ENCODE data around the gene SSB.
"Not testable (repeated sequence)": the region's sequence is repeated elsewhere in the genome, so short reads cannot be mapped to it uniquely, and the experiment has no call there.

SSB gene

DNA sequence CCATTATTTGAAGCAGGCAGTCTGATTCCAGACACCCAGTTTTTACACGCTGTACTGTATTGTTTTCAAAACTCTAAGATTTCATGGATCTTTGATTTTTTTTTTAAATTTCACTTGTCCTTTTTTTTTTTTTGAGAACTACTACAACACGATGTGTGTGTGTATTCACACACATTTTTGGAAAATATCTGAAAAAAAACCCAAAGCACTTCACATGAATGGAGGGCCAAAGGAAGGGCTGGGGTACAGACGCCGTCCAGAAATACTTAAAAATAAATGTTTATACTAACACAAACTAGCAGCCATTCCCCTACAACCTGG is 314 bp upstream of the SSB start:
- Mint-ChIP-seq H3K27me3 (no peaks in the 10 kb centered on the region), H3K4me3 (peak overlapping the region; percentile 88 to 91), H3K27ac (peak overlapping the region; percentile 95 to 99), H3K9me3 (no peaks in the 10 kb centered on the region), H3K36me3 (ENCODE audit: insufficient read depth) (peaks cover 50% of the 10 kb centered on the region), H3K4me1 (ENCODE audit: low read depth in 2 of 2) (peaks cover 10 to 19% of the 10 kb centered on the region in 2 donors)
- ATAC-seq (replicated peaks) (no peak), DNase-seq (no peak)

DNA sequence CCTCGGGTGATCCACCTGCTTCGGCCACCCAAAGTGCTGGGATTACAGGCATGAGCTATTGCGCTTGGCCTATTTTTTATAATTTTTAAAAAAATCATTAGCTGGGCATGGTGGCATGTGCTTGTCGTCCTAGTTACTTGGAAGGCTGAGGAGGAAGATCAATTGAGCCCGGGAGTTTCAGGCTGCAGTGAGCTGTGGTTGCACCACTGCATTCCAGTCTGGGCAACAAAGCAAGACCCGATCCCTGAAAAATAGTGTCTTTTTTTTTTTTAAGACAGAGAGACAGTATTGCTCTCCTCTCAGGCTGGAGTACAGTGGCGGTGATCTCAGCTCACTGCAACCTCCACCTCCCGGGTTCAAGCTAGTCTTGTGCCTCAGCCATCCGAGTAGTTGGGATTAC is 4.8 kb downstream of the SSB start:
- no peak for ATAC-seq (replicated peaks)
- no peak overlapping the region for H3K27ac Mint-ChIP-seq
- H3K27me3 Mint-ChIP-seq = no peaks in the 10 kb centered on the region
- H3K4me1 Mint-ChIP-seq (ENCODE audit: low read depth in 2 of 2) = peaks cover 10 to 19% of the 10 kb centered on the region in 2 donors
- no peak for DNase-seq
- H3K4me3 Mint-ChIP-seq = no peak overlapping the region
- no peaks in the 10 kb centered on the region for H3K9me3 Mint-ChIP-seq
- H3K36me3 Mint-ChIP-seq (ENCODE audit: insufficient read depth) = peaks cover 89% of the 10 kb centered on the region

DNA sequence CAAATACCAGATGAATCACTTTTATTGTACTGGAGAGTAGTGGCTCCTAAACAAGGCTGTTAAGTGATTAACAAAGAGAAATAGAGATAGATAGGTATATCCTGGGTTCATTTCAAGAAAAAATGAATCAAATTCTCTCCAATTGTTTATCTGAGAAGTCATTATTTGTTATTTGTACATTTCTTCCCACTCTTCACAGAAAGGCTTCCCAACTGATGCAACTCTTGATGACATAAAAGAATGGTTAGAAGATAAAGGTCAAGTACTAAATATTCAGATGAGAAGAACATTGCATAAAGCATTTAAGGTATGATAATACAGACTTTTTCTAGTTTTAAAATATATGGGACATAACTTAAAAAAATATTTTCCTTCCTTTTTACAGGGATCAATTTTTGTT is 7.9 kb downstream of the SSB start:
- Mint-ChIP-seq H3K27me3 (no peaks in the 10 kb centered on the region), H3K9me3 (no peaks in the 10 kb centered on the region), H3K27ac (peak overlapping the region in 1 of 2 donors; percentile 62), H3K4me3 (no peak overlapping the region), H3K36me3 (ENCODE audit: insufficient read depth) (peaks cover 91% of the 10 kb centered on the region), H3K4me1 (ENCODE audit: low read depth in 2 of 2) (peaks cover 2 to 10% of the 10 kb centered on the region in 2 donors)
- ATAC-seq (replicated peaks) = no peak
- DNase-seq = no peak

DNA sequence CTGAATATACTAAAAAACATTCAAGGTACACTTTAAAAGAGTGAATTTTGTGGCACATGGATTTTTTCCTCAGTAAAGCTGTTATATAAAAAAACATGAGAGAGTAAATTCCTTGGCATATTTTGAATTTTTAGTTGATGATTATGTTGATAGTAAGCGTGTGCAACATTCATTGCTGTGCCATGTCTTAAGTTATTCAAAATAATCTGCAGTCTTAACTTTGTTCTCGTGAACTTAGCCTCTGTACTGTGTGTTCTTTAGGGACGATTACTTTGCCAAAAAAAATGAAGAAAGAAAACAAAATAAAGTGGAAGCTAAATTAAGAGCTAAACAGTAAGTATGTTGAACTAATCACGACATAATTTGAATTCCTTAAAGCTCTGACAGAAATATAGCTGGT is 9.6 kb downstream of the SSB start:
- no peak for DNase-seq
- ATAC-seq (replicated peaks) = no peak
- no peaks in the 10 kb centered on the region for H3K27me3 Mint-ChIP-seq
- H3K4me3 Mint-ChIP-seq = no peak overlapping the region
- H3K9me3 Mint-ChIP-seq = no peaks in the 10 kb centered on the region
- H3K36me3 Mint-ChIP-seq (ENCODE audit: insufficient read depth) = peaks cover 92% of the 10 kb centered on the region
- H3K27ac Mint-ChIP-seq = no peak overlapping the region
- no peaks in the 10 kb centered on the region for H3K4me1 Mint-ChIP-seq (ENCODE audit: low read depth in 2 of 2)

DNA sequence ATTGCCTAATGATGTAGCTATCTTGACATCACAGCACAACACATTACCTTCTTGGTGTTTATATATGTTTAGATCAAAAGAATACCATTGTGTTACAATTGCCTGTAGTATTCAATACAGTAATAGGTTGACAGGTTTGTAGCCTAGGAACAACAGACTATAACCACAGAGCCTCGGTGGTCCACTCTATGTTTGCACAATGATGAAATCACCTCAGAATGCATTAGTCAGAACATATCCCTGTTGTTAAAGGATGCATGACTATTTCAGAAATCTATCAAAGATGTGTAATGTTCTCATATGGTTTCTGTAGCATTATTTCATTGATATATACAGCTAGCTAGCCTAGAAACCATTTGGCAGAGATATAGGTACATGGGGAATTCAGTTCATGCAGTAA is 17.2 kb downstream of the SSB start:
- DNase-seq (no peak), ATAC-seq (replicated peaks) (no peak)
- no peak overlapping the region for H3K4me3 Mint-ChIP-seq
- no peaks in the 10 kb centered on the region for H3K27me3 Mint-ChIP-seq
- H3K4me1 Mint-ChIP-seq (ENCODE audit: low read depth in 2 of 2) = peaks cover 4 to 17% of the 10 kb centered on the region in 2 donors
- H3K36me3 Mint-ChIP-seq (ENCODE audit: insufficient read depth) = peaks cover 66% of the 10 kb centered on the region
- H3K27ac Mint-ChIP-seq = no peak overlapping the region
- H3K9me3 Mint-ChIP-seq = no peaks in the 10 kb centered on the region

DNA sequence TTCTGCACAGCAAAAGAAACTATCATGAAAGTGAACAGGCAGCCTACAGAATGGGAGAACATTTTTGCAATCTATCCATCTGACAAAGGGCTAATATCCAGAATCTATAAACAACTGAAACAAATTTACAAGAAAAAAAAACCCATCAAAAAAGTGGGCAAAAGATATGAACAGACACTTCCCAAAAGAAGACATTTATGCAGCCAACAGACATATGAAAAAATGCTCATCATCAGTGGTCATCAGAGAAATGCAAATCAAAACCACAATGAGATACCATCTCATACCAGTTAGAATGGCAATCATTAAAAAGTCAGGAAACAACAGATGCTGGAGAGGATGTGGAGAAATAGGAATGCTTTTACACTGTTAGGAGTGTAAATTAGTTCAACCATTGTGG is 18.3 kb downstream of the SSB start:
- Mint-ChIP-seq H3K27ac (peak overlapping the region; percentile 26 to 54), H3K36me3 (ENCODE audit: insufficient read depth) (peaks cover 63% of the 10 kb centered on the region), H3K4me1 (ENCODE audit: low read depth in 2 of 2) (peaks cover 9 to 28% of the 10 kb centered on the region in 2 donors)
- not testable (repeated sequence) for H3K4me3 Mint-ChIP-seq; H3K9me3 Mint-ChIP-seq; DNase-seq; ATAC-seq (replicated peaks); H3K27me3 Mint-ChIP-seq

DNA sequence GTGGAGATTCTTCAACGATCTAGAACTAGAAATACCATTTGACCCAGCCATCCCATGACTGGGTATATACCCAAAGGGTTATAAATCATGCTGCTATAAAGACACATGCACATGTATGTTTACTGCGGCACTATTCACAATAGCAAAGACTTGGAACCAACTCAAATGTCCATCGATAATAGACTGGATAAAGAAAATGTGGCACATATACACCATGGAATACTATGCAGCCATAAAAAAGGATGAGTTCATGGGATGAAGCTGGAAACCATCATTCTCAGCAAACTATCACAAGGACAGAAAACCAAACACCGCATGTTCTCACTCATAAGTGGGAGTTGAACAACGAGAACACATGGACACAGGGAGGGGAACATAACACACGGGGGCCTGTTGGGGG is 18.7 kb downstream of the SSB start:
- not testable (repeated sequence) for H3K4me3 Mint-ChIP-seq; H3K27me3 Mint-ChIP-seq; ATAC-seq (replicated peaks); DNase-seq; H3K9me3 Mint-ChIP-seq
- H3K36me3 Mint-ChIP-seq (ENCODE audit: insufficient read depth) = peaks cover 61% of the 10 kb centered on the region
- peaks cover 9 to 29% of the 10 kb centered on the region in 2 donors for H3K4me1 Mint-ChIP-seq (ENCODE audit: low read depth in 2 of 2)
- H3K27ac Mint-ChIP-seq = peak overlapping the region; percentile 26 to 54

DNA sequence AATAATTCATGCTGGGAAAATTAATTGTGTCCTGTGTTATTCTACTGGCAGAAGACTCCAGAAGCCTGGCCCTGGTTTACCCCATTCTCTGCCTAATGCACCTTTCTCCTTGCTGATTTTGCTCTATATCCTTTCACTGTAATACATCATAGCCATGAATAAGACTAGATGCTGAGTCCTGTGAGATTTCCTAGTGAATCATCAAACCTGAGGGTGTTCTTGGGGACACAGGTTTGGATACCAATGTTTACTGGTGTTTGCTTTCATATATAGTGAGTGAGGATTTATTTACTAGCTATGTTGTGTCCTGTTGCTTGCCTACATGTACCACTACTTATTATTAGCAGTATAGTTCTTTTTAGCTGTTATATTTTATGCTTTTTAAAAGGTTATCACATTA is 19.6 kb downstream of the SSB start:
- no peaks in the 10 kb centered on the region for H3K27me3 Mint-ChIP-seq
- ATAC-seq (replicated peaks) = no peak
- no peak for DNase-seq
- H3K36me3 Mint-ChIP-seq (ENCODE audit: insufficient read depth) = peaks cover 58% of the 10 kb centered on the region
- no peaks in the 10 kb centered on the region for H3K9me3 Mint-ChIP-seq
- peak overlapping the region in 1 of 2 donors; percentile 63 for H3K27ac Mint-ChIP-seq
- H3K4me3 Mint-ChIP-seq = no peak overlapping the region
- H3K4me1 Mint-ChIP-seq (ENCODE audit: low read depth in 2 of 2) = peaks cover 15 to 37% of the 10 kb centered on the region in 2 donors

DNA sequence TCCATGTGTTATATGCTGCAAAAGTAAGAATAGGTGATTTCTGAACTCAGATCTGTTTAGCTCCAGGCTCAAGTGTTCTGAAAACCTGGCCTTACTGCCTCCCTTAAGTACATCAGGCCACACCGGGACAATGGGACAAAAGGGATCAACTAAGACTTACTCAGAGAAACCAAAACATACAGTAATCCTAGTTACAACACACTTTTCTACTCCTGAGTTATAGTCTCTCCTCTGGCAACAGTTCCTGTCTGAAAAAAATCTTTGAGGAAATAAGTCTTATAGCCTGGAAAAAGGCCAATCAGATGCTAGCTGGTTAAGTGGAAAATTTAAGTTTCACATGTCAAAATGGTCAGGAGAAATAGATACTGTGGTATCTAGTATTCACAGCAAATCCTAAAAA is 20.4 kb downstream of the SSB start:
- H3K9me3 Mint-ChIP-seq = no peaks in the 10 kb centered on the region
- no peaks in the 10 kb centered on the region for H3K27me3 Mint-ChIP-seq
- peak overlapping the region in 1 of 2 donors; percentile 15 for H3K27ac Mint-ChIP-seq
- ATAC-seq (replicated peaks) (no peak), DNase-seq (no peak)
- H3K4me3 Mint-ChIP-seq = no peak overlapping the region
- peaks cover 23 to 46% of the 10 kb centered on the region in 2 donors for H3K4me1 Mint-ChIP-seq (ENCODE audit: low read depth in 2 of 2)
- H3K36me3 Mint-ChIP-seq (ENCODE audit: insufficient read depth) = peaks cover 49% of the 10 kb centered on the region

DNA sequence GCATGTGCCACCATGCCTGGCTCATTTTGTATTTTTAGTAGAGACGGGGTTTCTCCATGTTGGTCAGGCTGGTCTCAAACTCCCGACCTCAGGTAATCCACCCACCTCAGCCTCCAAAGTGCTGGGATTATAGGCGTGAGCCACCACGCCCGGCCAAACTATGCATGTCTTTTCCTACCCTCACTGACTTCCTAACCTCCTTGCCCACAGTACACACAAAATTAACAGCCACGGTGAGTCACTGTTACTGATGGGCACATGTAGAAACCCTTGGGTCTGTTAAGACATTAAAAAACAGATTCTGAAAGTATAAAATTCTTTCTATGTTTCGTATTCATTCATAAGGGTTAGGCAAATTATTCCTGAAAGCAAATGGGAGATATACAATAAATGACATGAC is 21.4 kb downstream of the SSB start:
- DNase-seq; H3K4me3 Mint-ChIP-seq; H3K27me3 Mint-ChIP-seq; ATAC-seq (replicated peaks); H3K9me3 Mint-ChIP-seq: not testable (repeated sequence)
- Mint-ChIP-seq H3K27ac (peak overlapping the region in 1 of 2 donors; percentile 73), H3K4me1 (ENCODE audit: low read depth in 2 of 2) (peaks cover 26 to 53% of the 10 kb centered on the region in 2 donors), H3K36me3 (ENCODE audit: insufficient read depth) (peaks cover 47% of the 10 kb centered on the region)

DNA sequence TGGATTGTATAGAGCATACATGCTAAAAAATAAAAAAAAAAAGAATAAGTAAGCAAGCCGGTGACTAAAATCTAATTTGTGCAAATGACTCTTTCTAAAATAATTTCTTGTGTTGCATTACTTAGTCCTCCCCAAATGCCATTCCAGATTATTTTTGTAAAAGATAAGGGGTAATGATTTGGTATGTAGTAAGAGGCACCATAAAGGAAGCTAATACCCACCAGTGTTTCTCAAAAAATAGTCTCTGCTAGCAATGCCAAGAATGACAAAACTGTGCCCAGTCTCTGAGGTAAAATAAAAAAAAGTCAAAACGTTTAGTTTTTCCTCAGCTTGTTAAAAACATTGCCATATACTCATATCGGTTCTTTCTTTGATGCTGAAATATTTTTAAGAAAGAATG is 23.4 kb downstream of the SSB start:
- peaks cover 28 to 55% of the 10 kb centered on the region in 2 donors for H3K4me1 Mint-ChIP-seq (ENCODE audit: low read depth in 2 of 2)
- H3K4me3 Mint-ChIP-seq = peak overlapping the region in 1 of 2 donors; percentile 14
- no peaks in the 10 kb centered on the region for H3K9me3 Mint-ChIP-seq
- no peak for ATAC-seq (replicated peaks)
- no peak for DNase-seq
- peaks cover 34% of the 10 kb centered on the region for H3K36me3 Mint-ChIP-seq (ENCODE audit: insufficient read depth)
- H3K27ac Mint-ChIP-seq = peak overlapping the region in 1 of 2 donors; percentile 22
- H3K27me3 Mint-ChIP-seq = no peaks in the 10 kb centered on the region

DNA sequence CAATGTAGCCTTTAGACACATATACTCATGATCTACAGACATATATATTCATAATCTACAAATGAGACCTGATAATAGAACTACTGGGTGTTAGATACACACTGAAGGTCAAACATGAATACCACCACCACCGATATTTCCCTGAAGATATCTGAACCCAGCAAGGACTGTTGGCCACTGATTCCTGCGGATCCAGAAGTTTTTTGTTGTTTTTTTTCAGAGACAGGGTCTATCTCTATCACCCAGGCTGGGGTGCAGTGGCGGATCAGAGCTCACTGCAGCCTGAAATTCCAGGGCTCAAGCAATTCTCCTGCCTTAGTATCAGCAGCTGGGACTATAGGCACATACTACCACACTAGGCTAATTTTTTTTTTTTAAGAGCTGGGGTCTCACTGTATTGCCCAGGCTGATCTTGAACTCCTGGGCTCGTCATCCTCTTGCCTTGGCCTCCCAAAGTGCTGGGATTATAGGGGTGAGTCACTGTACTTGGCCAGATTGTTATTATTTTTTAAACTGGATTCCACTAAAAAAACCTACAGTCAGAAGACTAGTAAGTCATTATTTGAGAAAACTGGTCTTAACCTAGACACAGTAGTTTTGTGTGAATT is 24.2 kb downstream of the SSB start:
- peaks cover 41% of the 10 kb centered on the region for H3K36me3 Mint-ChIP-seq (ENCODE audit: insufficient read depth)
- peak overlapping the region; percentile 64 to 90 for H3K4me3 Mint-ChIP-seq

DNA sequence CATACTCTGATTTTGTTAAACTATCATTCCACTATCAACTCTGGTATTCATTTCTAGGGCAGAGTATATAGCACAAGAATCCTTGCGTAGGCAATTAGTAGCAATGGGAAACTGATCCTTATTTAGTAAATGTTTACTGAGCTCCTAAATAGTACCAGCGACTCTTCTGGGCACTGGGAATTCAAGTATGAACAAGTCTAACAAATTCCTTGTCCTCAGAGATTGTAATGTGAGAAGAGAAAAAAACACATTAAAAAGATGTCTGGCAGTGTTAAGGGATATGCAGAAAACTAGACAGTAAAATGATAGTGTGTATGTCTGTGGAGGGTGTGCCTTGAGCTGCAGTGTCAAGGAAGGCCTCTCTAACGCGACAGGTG is 25.3 kb downstream of the SSB start:
- peaks cover 41 to 65% of the 10 kb centered on the region in 2 donors for H3K4me1 Mint-ChIP-seq (ENCODE audit: low read depth in 2 of 2)
- DNase-seq = no peak
- ATAC-seq (replicated peaks) = peak; percentile 4
- peak overlapping the region; percentile 83 to 86 for H3K27ac Mint-ChIP-seq
- no peaks in the 10 kb centered on the region for H3K27me3 Mint-ChIP-seq
- H3K36me3 Mint-ChIP-seq (ENCODE audit: insufficient read depth) = peaks cover 40% of the 10 kb centered on the region
- H3K9me3 Mint-ChIP-seq = no peaks in the 10 kb centered on the region
- H3K4me3 Mint-ChIP-seq = peak overlapping the region; percentile 89 to 90

More for the DNA sequence above, 24.2 kb downstream of the SSB start:
- ATAC-seq (replicated peaks) = no peak
- DNase-seq = no peak
- peak overlapping the region in 1 of 2 donors; percentile 31 for H3K27ac Mint-ChIP-seq
- no peaks in the 10 kb centered on the region for H3K27me3 Mint-ChIP-seq
- H3K4me1 Mint-ChIP-seq (ENCODE audit: low read depth in 2 of 2) = peaks cover 32 to 59% of the 10 kb centered on the region in 2 donors
- H3K9me3 Mint-ChIP-seq = no peaks in the 10 kb centered on the region

DNA sequence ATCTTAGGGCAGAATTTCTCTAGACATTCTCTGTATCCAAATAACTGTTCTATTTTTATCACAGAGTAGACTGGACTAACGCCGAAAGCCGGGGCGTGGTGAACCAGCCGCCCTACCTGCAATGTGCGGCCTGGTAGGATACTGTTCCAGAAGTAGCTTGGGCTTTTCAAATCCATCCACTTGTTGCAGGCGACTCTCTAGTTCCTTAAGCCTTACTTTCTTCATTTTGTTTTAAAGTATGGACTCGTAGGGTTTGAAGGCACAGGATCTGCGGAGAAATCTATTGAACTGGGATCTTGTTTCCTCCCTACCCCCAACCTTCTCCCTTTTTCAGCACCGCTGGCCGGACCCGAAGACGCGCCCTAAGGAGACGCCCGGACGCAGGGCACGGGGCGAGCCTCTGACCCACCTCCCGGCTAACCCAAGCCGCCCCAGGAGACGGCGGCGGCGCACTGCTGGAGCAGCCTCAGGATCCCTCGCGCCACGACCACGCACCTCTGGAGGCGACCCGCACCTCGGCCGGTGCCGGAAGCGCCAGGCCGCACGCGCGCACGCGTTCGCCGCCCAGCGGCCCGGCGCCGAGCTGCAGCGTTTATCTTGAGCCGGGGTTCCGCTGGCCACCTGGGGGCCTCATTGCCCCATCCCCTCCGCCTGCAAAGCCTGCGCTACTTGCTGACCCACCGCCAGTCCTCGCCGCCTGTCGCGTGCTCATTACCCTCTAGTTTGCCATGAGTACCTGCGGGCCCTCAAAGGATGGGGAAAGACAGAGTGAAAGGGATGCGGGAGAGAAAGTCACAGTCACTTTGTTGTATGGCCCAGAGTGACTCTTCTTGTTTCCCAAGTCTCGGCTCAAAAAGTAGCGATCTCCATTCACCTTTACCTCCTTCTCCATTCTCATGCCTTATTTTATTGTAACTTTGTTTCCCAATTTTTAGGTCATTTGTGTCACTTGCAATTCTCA is 26.0 kb downstream of the SSB start, which contains the start of gene METTL5:
Gene METTL5 (minus strand): TSS at position 533 of the 961 bp plus-strand sequence. CDS start 308 bp downstream, at position 225.
- ATAC-seq (replicated peaks) (peak; percentile 69), DNase-seq (peak; percentile 60 to 73 (median 71))
- H3K27me3 Mint-ChIP-seq = no peaks in the 10 kb centered on the region
- no peaks in the 10 kb centered on the region for H3K9me3 Mint-ChIP-seq
- H3K4me3 Mint-ChIP-seq = peak within 1 kb of the TSS; percentile 89 to 90
- peaks cover 43 to 62% of the 10 kb centered on the region in 2 donors for H3K4me1 Mint-ChIP-seq (ENCODE audit: low read depth in 2 of 2)
- peaks cover 38% of the 10 kb centered on the region for H3K36me3 Mint-ChIP-seq (ENCODE audit: insufficient read depth)
- peak within 1 kb of the TSS; percentile 83 to 86 for H3K27ac Mint-ChIP-seq
